Hematopoietic multipotent progenitor cell treated with erythropoietin and hydrocortisone succinate and interleukin-3 and kit ligand, for 8 days (in vitro differentiated cells): Measurements from ENCODE around the gene TRIM50.
"Not testable (repeated sequence)": the region's sequence is repeated elsewhere in the genome, so short reads cannot be mapped to it uniquely, and the experiment has no call there.

Experiments
- DNase-seq: peaks from one replicate; pipeline ENCODE4 v3.0.0-alpha.2; 2015

TRIM50 gene

GRCh38 chr7:73327922-73328321, at the start of gene TRIM50, which contains the start of gene FKBP6:
TSS of gene TRIM50 (minus strand) at chr7:73328082. CDS start at chr7:73324787, 3,295 bp downstream.
TSS of gene FKBP6 (plus strand) at chr7:73328161. CDS start at chr7:73328429, 268 bp downstream.
- not testable (repeated sequence) for DNase-seq

- no peak for DNase-seq
Observed at GRCh38 chr7:73376671-73377412, 49.0 kb upstream of the TRIM50 start.

DNA sequence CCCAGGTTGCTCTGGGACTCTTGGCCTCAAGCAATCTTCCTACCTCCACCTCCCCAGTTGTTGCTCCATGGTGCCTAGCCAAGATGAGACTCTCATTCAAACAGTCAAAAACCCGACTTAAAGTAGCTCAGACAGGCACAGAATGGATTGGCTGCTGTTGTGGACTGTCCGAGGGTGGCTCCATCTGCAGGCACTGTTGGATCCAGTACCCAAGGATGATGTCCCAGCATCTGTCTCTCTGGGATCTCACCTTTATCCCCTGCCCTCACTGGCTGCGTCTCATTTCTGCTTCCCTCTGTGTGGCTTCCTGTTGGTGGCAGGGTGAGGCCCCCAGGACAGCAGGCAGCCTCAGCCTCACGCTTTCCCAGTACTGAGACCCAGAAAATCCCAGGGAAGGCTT, 48.4 kb upstream of the TRIM50 start:
- not testable (repeated sequence) for DNase-seq

DNA sequence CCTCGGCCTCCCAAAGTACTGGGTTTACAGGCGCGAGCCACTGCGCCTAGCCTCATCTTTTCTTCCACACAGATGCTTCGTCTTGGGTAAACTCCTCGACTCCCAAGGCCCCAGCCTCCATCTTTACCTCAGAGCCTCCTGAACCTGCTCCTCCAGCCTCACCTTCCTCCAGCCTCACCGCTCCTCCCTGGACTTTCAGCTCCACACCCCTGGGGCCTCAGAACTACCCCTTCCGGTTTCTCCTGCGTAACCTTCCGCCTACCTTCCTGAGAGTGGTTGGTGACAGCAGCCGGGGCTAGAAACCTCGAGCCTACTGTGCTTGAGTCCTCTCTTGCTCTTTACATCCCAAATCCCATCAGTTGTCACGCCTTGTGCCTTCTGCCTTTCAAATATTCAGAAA, 45.9 kb upstream of the TRIM50 start:
- DNase-seq: no peak

DNA sequence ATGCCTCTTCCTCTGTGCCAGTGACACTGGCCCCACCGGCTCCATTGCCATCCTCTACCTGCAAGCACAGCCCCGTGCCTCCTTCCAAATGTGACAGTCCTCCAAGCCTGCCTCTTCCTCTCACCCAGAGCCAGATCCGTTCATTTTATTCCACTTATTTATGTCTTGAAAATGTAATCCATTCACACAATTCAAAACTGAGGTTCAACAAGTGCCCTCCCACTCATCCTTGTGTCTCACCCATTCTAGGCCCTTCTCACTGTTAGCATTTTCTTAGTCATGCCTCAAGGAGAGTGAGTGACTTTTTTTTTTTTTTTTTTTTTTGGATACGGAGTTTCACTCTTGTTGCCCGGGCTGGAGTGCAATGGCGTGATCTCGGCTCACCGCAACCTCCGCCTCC, 41.7 kb upstream of the TRIM50 start:
- no peak for DNase-seq

DNA sequence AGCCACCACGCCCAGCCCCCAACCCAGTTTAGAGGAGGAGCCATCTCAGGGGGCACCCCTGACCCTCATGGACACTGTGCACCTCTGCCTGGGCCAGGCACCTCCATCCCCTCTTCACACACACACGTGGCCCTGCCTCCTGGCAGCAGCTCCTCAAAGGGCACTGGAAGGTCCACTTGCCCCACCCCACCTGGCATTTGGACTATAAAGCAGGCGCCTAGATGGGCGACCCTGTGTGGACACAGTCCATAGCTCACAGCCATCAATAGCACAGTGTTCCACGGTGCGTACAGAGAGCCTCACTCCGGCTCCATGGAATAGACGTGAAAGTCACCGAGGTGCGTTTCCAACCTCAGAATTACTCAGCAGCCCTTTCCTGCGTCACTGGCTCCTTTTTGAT, 41.1 kb upstream of the TRIM50 start:
- no peak for DNase-seq

GRCh38 chr7:73366990-73367389, 39.1 kb upstream of the TRIM50 start:
- no peak for DNase-seq

GRCh38 chr7:73366127-73366526, 38.2 kb upstream of the TRIM50 start:
- no peak for DNase-seq

DNA sequence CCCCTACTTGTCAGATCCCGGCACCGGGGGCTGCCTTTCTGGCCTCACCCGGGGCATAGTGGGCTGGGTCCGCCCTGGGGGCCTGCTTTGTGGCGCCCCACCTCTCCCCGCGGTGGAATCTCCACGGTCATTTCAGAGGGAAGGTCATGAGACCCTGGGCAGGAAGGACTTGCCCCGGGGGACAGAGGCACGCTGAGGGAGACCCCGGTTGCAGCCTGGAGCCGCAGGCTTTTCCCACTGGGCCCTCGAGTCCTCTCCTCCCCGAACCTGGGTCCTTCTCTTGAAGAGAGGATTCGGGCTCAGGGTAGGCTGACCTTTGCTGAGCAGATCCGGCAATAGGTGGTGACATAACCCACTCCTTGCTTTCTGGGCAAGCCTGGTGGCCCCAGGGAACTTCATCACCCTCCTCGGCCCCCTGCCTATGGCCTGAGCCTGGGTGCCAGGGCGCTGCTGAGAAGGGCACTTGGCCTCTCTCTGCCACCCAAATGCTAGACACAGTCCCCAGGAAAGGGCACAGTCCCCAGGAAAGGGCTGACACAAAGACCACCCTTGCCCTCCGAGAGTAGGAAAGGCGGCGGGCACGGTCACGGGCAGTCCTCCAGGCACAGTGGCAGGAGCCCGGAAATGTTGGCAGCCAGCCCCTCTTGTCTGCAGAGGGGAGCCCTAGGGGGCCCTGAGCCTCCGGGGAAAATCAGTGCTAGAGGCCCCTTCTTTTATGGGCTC, 36.3 kb upstream of the TRIM50 start:
- DNase-seq: no peak

GRCh38 chr7:73363225-73364005, 35.5 kb upstream of the TRIM50 start:
- DNase-seq: no peak

DNA sequence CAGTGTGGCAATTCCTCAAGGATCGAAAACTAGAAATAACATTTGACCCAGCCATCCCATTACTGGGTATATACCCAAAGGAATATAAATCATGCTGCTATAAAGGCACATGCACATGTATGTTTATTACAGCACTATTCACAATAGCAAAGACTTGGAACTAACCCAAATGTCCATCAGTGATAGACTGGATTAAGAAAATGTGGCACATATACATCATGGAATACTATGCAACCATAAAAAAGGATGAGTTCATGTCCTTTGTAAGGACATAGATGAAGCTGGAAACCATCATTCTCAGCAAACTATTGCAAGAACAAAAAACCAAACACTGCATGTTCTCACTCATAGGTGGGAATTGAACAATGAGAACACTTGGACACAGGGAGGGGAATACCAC, 32.7 kb upstream of the TRIM50 start:
- not testable (repeated sequence) for DNase-seq

- no peak for DNase-seq
Observed at GRCh38 chr7:73359746-73360375, 32.0 kb upstream of the TRIM50 start.

- no peak for DNase-seq
Observed at GRCh38 chr7:73359306-73359705, 31.4 kb upstream of the TRIM50 start.

DNA sequence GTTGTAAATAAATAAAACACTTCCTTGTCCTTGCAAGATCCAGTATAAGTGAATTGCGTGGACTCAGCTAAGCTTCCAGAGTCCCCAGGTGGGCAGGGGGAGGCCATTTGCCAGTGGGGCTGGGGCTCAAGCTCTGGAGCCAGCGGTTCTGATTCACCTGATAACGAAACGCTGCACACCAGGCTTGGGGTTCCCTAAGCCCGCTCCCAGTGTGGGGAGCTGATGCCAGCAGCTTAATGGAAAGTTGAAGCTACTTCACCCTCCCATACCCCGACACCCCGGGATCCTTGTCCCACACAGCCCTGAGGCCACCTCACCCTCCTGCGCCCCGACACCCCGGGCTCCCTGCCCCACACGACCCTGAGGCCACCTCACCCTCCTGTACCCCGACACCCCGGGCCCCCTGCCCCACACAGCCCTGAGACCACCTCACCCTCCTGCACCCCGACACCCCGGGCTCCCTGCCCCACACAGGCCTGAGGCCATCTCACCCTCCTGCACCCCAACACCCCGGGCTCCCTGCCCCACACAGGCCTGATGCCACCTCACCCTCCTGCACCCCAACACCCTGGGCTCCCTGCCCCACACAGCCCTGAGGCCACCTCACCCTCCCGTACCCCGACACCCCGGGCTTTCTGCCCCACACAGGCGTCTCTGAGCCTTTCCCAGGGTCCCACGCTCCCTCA, 30.9 kb upstream of the TRIM50 start:
- no peak for DNase-seq

DNA sequence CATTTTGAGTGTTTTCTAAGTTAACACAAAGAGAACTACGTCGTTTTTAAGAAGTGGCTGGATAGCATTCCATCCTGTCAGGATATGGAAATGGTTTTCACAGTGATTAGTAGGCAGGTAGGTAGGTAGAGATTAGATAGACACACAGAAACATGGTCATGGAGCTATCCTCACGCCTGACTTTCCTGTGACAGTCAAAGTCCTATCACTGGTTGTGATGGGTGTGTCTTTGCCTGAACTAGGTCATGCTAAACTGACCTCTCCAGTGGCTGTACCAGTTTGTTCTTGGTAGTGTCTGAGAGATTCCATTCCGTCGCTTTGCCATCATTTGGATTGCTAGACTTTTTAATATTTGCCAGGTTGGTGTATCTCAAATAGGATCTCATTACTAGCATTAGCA, 28.3 kb upstream of the TRIM50 start:
- DNase-seq: no peak

DNA sequence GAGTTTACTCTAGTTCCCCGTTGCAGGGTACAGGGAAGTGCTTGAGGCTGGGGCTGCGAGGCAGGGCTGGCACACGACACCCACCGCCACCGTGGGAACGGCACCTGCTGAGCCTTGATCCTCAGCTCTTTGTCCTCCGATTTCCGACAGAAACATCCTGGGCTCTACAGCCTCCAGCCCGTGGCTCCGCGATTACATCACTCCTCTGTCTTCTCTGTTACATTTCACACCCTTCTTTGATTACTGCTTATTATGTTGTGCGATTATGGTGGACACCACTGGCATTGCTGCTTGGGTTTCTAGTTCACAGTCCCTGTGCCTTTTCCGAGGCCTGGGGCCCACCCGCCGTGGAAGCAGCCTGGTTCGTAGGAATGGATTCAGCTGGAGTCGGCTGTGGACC, 26.9 kb upstream of the TRIM50 start:
- no peak for DNase-seq

GRCh38 chr7:73354196-73354595, 26.3 kb upstream of the TRIM50 start:
- no peak for DNase-seq

- no peak for DNase-seq
Observed at GRCh38 chr7:73353243-73353642, 25.4 kb upstream of the TRIM50 start.

DNA sequence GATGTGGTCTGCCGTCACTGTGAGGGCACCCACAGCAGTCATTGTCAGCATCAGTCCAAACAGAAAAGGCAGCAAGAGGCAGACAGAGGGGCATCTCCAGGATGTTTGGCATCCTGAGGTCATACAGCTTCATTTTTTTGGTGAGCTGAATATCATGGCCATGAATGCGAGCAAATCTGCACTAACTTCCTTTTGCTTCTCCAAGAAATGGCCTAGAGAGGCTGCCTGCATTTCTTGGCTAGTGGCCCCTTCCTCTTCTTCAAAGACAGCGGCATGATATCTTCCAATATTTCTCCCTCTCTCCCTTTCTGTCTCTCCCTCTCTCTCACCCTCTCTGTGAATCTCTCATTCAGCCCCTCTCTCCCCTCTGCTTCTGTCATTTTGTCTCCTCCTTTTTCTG, 24.9 kb upstream of the TRIM50 start:
- no peak for DNase-seq

- no peak for DNase-seq
Observed at GRCh38 chr7:73351447-73352167, 23.7 kb upstream of the TRIM50 start.

DNA sequence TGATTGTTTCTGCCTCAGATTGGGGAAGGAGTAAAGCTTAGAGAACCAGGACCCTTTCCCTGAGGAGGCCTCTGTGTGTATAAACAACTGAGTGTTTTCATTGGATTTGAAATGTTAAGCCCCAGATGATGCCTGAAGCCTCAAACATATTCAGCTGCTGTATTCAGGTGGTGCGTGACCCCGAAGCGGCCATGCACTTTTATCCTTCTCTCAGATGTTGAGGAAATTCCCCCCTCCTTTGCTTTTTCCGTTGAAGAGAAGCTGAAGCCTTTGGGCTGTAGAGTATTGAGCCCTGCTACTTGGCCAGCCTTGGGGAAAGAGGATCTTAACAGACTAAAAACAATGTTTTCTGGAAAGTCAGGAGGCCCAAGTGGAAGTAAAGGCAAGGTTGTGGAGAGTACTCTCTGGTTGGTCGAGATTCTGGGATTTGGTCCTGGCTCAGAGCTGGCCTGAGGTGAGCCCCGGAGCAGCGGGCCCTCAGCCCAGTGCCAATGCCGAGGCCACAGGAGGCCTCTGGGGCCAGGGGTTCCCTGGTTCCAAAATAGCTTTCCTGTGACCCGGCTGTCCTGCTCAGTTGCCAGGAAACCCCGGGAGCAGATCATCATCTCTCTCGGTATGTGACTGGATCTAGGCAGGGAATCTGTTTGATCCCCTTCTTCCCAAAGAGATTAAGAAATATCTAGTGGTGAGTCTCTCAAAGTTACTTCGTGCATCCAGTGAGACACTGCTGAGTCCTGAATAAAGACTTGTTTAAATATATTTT, 22.6 kb upstream of the TRIM50 start:
- no peak for DNase-seq
